HepG2 (cell line): ENCODE results near the gene NSMF. TPM values are rescaled to one million over a fixed set of nuclear protein-coding genes. Genes with fewer than 3 reads are reported as not detected.

Experiments used
- ATAC-seq: fragments of 200-7000 bp; cut with Tn5 transposase; 3 replicates; pipeline ENCODE4 v1.9.1; 2020; ENCODE audit warnings: mild to moderate bottlenecking, moderate library complexity
- BruUV-seq: library from RNA; stranded (reverse); fragments of 400-500 nt; replicated peaks from 2 replicates; lab custom pipeline; 2021; lab: Mats Ljungman, UMichigan
- CTCF ChIA-PET: fragments of 300-600 bp; formaldehyde crosslinking; extraction: SDS; loops from one replicate; lab custom pipeline; 2021; ENCODE audit warnings: low total read pairs, inconsistent platforms, low intra/inter-chr PET ratio; lab: Yijun Ruan, JAX
- POLR2A ChIA-PET: fragments of 350-600 bp; sonication (Branson Sonifier 250); formaldehyde crosslinking; loops from one replicate; lab custom pipeline; 2020; ENCODE audit warnings: antibody characterized with exemption, inconsistent platforms; lab: Yijun Ruan, JAX
- DNase-seq: peaks from one replicate; pipeline ENCODE4 v3.0.0-alpha.2; 2015; ENCODE audit warnings: low spot score
- FAIRE-seq: peaks from 3 replicates; lab custom pipeline; 2011; peaks lifted over from hg19 to GRCh38; lab: Jason Lieb, UNC
- H2AFZ ChIP-seq: one replicate; pipeline ENCODE4 v1.6.1; 2011; ENCODE audit warnings: low read length, inconsistent platforms
- H3K27ac ChIP-seq: fragments of 300-600 bp; 3 replicates; pipeline ENCODE4 v1.8.0; 2011; ENCODE audit warnings: mixed run types, mild to moderate bottlenecking, mixed read lengths, low read length, inconsistent platforms; ENCODE audit not compliant: insufficient read depth; ENCODE audit errors: extremely low read length
- H3K27me3 ChIP-seq, 2 experiments: fragments of 200-600 bp in 1 of 2; 2 replicates in 1 of 2; 3 replicates in 1 of 2; pipeline versions ENCODE4 v1.6.0 to v1.8.0; 2011; ENCODE audit warnings: low read length in 2 of 2, mild to moderate bottlenecking in 2 of 2, moderate library complexity in 2 of 2, inconsistent platforms in 1 of 2; ENCODE audit not compliant: insufficient read depth in 2 of 2, control insufficient read depth in 1 of 2
- H3K36me3 ChIP-seq, 2 experiments: fragments of 200-600 bp in 1 of 2; replicated peaks in 1 of 2; 2 replicates in 1 of 2; 3 replicates in 1 of 2; pipeline versions ENCODE4 v1.5.1 to v1.8.0; 2011; ENCODE audit warnings: low read length in 2 of 2, inconsistent platforms in 1 of 2; ENCODE audit not compliant: insufficient read depth in 2 of 2, control insufficient read depth in 1 of 2
- H3K4me1 ChIP-seq: 2 replicates; pipeline ENCODE4 v1.5.1; 2012; ENCODE audit warnings: low read length, inconsistent platforms; ENCODE audit not compliant: insufficient read depth
- H3K4me2 ChIP-seq: 2 replicates; pipeline ENCODE4 v1.6.0; 2011; ENCODE audit warnings: low read depth, low read length, inconsistent platforms
- H3K4me3 ChIP-seq, 3 experiments: fragments of 200-600 bp in 1 of 3; sonication (generic), shearing (Covaris generic) in 1 of 3; replicated peaks in 1 of 3; 2 replicates each; pipeline ENCODE4 v1.5.1; 2011 to 2016; ENCODE audit warnings: low read length in 3 of 3, inconsistent platforms in 2 of 3, low read depth in 2 of 3, mild to moderate bottlenecking in 2 of 3, control low read depth in 1 of 3, mixed read lengths in 1 of 3; ENCODE audit not compliant: insufficient read depth in 1 of 3
- H3K79me2 ChIP-seq: one replicate; pipeline ENCODE4 v1.6.1; 2011; ENCODE audit warnings: low read length, inconsistent platforms; ENCODE audit not compliant: insufficient read depth
- H3K9ac ChIP-seq: 2 replicates; pipeline ENCODE4 v1.6.0; 2011; ENCODE audit warnings: mild to moderate bottlenecking, low read depth, low read length, inconsistent platforms; ENCODE audit not compliant: insufficient read depth
- H3K9me3 ChIP-seq: 2 replicates; pipeline ENCODE4 v1.5.1; 2012; ENCODE audit warnings: mild to moderate bottlenecking, low read length
- H4K20me1 ChIP-seq: 2 replicates; pipeline ENCODE4 v1.6.0; 2011; ENCODE audit warnings: inconsistent platforms, mild to moderate bottlenecking, low read length, moderate library complexity; ENCODE audit not compliant: insufficient read depth
- ARNT2 ChIP-seq: sonication (generic); formaldehyde crosslinking; IDR thresholded peaks from 2 replicates; pipeline ENCODE4 v1.8.0; 2022; ENCODE audit warnings: mild to moderate bottlenecking, low read depth, missing genetic modification reagents, moderate library complexity
- FOSL2 ChIP-seq: sonication (generic); formaldehyde crosslinking; IDR thresholded peaks from 2 replicates; pipeline ENCODE4 v1.4.0; 2020; ENCODE audit warnings: missing genetic modification reagents
- SETDB1 ChIP-seq: sonication (generic); formaldehyde crosslinking; IDR thresholded peaks from 2 replicates; pipeline ENCODE4 v1.5.1; 2020; ENCODE audit warnings: missing genetic modification reagents, mild to moderate bottlenecking, borderline replicate concordance
- TRAFD1 ChIP-seq: sonication (generic); formaldehyde crosslinking; IDR thresholded peaks from 2 replicates; pipeline ENCODE4 v1.5.1; 2020; ENCODE audit warnings: missing genetic modification reagents, mild to moderate bottlenecking, borderline replicate concordance
- ZBTB39 ChIP-seq: sonication (generic); formaldehyde crosslinking; IDR thresholded peaks from 2 replicates; pipeline ENCODE4 v1.5.0; 2020; ENCODE audit warnings: missing genetic modification reagents
- ZBTB7A ChIP-seq: sonication (generic); formaldehyde crosslinking; IDR thresholded peaks from 2 replicates; pipeline ENCODE4 v1.8.0; 2022; ENCODE audit warnings: mild to moderate bottlenecking, missing genetic modification reagents
- ZMAT5 ChIP-seq: sonication (generic); formaldehyde crosslinking; IDR thresholded peaks from 2 replicates; pipeline ENCODE4 v1.5.0; 2020; ENCODE audit warnings: mild to moderate bottlenecking, low read depth, missing genetic modification reagents, borderline replicate concordance
- ZNF343 ChIP-seq: sonication (generic); formaldehyde crosslinking; IDR thresholded peaks from 2 replicates; pipeline ENCODE4 v1.4.0; 2020; ENCODE audit warnings: mild to moderate bottlenecking, missing genetic modification reagents
- WGBS: methylation state at CpG from one replicate; pipeline ENCODE4 v1.1.6; 2017; ENCODE audit warnings: low lambda C conversion rate; 5-methylcytosine and 5-hydroxymethylcytosine counted together
- in situ Hi-C: cut with HindIII; loops from 2 replicates; pipeline ENCODE4 v1.10.0; 2017; ENCODE audit warnings: low pct_unique_long_range_greater_than_20kb; ENCODE audit not compliant: extremely low pct_ligation_motif_present
- intact Hi-C: fragments of 100-400 bp; cut with micrococcal nuclease; formaldehyde crosslinking; loops from one replicate; pipeline ENCODE4 v1.10.0; 2022; ENCODE audit not compliant: unreplicated experiment
- polyA plus RNA-seq, 8 experiments: library from polyadenylated mRNA; depleted of rRNA in 3 of 8; stranded (reverse) in 7 of 8; unstranded in 1 of 8; fragments of >200 nt; fragmentation: Illumina TruSeq in 4 of 8; extraction: Trizol in 4 of 8; gene quantifications; 2 replicates each; pipeline versions ENCODE4 v1.2.1 to v1.2.3, GENCODE V29; 2011 to 2016; ENCODE audit warnings: low read depth in 4 of 8, missing spikeins in 1 of 8, mixed read lengths in 1 of 8; ENCODE audit not compliant: insufficient read depth in 1 of 8
- total RNA-seq, 5 experiments: library from RNA; depleted of rRNA; stranded (reverse); fragments of >200 nt; fragmentation: Illumina TruSeq; extraction: Trizol; gene quantifications; 2 replicates each; pipeline ENCODE4 v1.2.3, GENCODE V29; 2016; ENCODE audit warnings: low read depth in 1 of 5
- TF ChIP-seq, protein P1 (sequence below): sonication (generic); formaldehyde crosslinking; IDR thresholded peaks from 2 replicates; pipeline ENCODE4 v1.5.1; 2020; ENCODE audit warnings: missing genetic modification reagents, mild to moderate bottlenecking, borderline replicate concordance
- TF ChIP-seq, protein P2 (sequence below): IDR thresholded peaks from 2 replicates; pipeline ENCODE4 v1.4.0; 2020; ENCODE audit warnings: mild to moderate bottlenecking, missing genetic modification reagents

The NSMF gene
- total and polyA plus RNA-seq, 2 of the 13 experiments (the other 11 are each of a cell fraction or from before 2014, with no cell fraction given), result 44.3 to 183 TPM

- Histone ChIP-seq H3K4me1 (peaks cover 69% of the 10 kb centered on the region), H4K20me1 (peaks cover 5% of the 10 kb centered on the region; the same call in 1 of the 2 replicates), H3K27me3 (no peaks in the 10 kb centered on the region; a peak in 1 of 5 replicates), H2AFZ (no peak overlapping the region), H3K36me3 (peaks cover under 1% of the 10 kb centered on the region in 2 experiments; a peak in 2 of 5 replicates), H3K4me2 (peak overlapping the region; percentile 66), H3K4me3 (peak overlapping the region in 1 of 3 experiments; percentile 51; a peak in 1 of 6 replicates), H3K27ac (peak overlapping the region; percentile 58), H3K9me3 (no peaks in the 10 kb centered on the region), H3K79me2 (peaks cover 14% of the 10 kb centered on the region), H3K9ac (no peak overlapping the region)
- in situ Hi-C loops (no loop called here), intact Hi-C loops (no loop called here)
- CTCF ChIA-PET, result no interaction called here
- DNase-seq (no peak), FAIRE-seq (no peak), ATAC-seq (no peak)
- POLR2A ChIA-PET, result interaction anchor here (1.3 kb wide), 1 partner anchor 8 kb away, joined by 4 read pairs; no protein-coding TSS in a partner anchor
- no TSS peak for BruUV-seq
- WGBS, result 96% methylated on average over 21 of the region's 25 CpGs
- TF ChIP-seq, protein P1, sequence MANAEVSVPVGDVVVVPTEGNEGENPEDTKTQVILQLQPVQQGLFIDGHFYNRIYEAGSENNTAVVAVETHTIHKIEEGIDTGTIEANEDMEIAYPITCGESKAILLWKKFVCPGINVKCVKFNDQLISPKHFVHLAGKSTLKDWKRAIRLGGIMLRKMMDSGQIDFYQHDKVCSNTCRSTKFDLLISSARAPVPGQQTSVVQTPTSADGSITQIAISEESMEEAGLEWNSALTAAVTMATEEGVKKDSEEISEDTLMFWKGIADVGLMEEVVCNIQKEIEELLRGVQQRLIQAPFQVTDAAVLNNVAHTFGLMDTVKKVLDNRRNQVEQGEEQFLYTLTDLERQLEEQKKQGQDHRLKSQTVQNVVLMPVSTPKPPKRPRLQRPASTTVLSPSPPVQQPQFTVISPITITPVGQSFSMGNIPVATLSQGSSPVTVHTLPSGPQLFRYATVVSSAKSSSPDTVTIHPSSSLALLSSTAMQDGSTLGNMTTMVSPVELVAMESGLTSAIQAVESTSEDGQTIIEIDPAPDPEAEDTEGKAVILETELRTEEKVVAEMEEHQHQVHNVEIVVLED (CRISPR knock-in tag), result 0 out of 2 replicates have a peak, but pooled peaks have one; percentile 7
- TF ChIP-seq ARNT2 (CRISPR knock-in tag), result no peak
- TF ChIP-seq ZBTB7A, result no peak
- TF ChIP-seq ZMAT5 (CRISPR knock-in tag), result no peak
- TF ChIP-seq, protein P2, sequence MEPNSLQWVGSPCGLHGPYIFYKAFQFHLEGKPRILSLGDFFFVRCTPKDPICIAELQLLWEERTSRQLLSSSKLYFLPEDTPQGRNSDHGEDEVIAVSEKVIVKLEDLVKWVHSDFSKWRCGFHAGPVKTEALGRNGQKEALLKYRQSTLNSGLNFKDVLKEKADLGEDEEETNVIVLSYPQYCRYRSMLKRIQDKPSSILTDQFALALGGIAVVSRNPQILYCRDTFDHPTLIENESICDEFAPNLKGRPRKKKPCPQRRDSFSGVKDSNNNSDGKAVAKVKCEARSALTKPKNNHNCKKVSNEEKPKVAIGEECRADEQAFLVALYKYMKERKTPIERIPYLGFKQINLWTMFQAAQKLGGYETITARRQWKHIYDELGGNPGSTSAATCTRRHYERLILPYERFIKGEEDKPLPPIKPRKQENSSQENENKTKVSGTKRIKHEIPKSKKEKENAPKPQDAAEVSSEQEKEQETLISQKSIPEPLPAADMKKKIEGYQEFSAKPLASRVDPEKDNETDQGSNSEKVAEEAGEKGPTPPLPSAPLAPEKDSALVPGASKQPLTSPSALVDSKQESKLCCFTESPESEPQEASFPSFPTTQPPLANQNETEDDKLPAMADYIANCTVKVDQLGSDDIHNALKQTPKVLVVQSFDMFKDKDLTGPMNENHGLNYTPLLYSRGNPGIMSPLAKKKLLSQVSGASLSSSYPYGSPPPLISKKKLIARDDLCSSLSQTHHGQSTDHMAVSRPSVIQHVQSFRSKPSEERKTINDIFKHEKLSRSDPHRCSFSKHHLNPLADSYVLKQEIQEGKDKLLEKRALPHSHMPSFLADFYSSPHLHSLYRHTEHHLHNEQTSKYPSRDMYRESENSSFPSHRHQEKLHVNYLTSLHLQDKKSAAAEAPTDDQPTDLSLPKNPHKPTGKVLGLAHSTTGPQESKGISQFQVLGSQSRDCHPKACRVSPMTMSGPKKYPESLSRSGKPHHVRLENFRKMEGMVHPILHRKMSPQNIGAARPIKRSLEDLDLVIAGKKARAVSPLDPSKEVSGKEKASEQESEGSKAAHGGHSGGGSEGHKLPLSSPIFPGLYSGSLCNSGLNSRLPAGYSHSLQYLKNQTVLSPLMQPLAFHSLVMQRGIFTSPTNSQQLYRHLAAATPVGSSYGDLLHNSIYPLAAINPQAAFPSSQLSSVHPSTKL, result no peak
- no peak for TF ChIP-seq FOSL2 (CRISPR knock-in tag)
- no peak for TF ChIP-seq SETDB1 (CRISPR knock-in tag)
- TF ChIP-seq ZBTB39, result peak; percentile 7; the same call in 1 of the 2 replicates
- TF ChIP-seq TRAFD1 (CRISPR knock-in tag), result no peak
- TF ChIP-seq ZNF343 (CRISPR knock-in tag), result no peak
Measured at GRCh38 chr9:137462396-137462985, 3.4 kb upstream of the NSMF start.
